ENCODE results near the gene NTM.

The NTM gene

DNA sequence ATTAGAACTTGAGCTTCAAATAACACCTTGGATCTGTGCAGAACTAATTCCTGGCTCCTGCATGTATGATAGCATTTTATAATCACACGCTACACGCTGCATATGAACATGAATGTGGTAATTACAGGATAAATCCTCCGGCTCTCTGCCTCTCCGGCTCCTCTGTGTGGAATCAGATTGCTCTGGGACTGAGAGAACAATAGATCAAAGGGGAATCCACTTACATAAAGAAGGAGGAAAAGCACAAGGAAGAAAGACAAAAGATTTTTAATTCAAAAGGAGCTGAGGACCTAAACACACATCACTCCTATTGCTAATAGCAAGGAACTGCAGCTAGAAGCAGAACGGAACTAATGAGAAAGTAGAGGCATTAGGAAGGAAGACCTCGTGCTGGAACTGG is 240.9 kb downstream of the NTM start:
- POLR2A ChIA-PET, result no interaction called here
- TF ChIP-seq, protein P1, sequence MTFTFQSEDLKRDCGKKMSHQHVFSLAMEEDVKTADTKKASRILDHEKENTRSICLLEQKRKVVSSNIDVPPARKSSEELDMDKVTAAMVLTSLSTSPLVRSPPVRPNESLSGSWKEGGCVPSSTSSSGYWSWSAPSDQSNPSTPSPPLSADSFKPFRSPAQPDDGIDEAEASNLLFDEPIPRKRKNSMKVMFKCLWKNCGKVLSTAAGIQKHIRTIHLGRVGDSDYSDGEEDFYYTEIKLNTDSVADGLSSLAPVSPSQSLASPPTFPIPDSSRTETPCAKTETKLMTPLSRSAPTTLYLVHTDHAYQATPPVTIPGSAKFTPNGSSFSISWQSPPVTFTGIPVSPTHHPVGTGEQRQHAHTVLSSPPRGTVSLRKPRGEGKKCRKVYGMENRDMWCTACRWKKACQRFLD (tag by site-specific recombination; IDR thresholded peaks at IDR 0.05), result no peak
- TF ChIP-seq ZNF501 (tag by site-specific recombination; IDR thresholded peaks at IDR 0.05) (no peak), ZNF596 (tag by site-specific recombination; IDR thresholded peaks at IDR 0.05) (no peak), ZBTB17 (tag by site-specific recombination; IDR thresholded peaks at IDR 0.05) (no peak), ZXDB (tag by site-specific recombination; IDR thresholded peaks at IDR 0.05) (no peak), ZNF133 (tag by site-specific recombination; IDR thresholded peaks at IDR 0.05) (no peak), ZNF112 (tag by site-specific recombination; IDR thresholded peaks at IDR 0.05) (no peak), ZNF785 (tag by site-specific recombination; IDR thresholded peaks at IDR 0.05) (no peak), ZNF148 (tag by site-specific recombination; IDR thresholded peaks at IDR 0.05; ENCODE audit: borderline replicate concordance) (no peak), ZNF423 (tag by site-specific recombination; IDR thresholded peaks at IDR 0.05) (no peak), ZSCAN5A (tag by site-specific recombination; IDR thresholded peaks at IDR 0.05) (no peak), MYNN (tag by site-specific recombination; IDR thresholded peaks at IDR 0.05; ENCODE audit: borderline replicate concordance) (no peak), ZNF138 (tag by site-specific recombination; IDR thresholded peaks at IDR 0.05; ENCODE audit: borderline replicate concordance) (no peak), ZNF157 (tag by site-specific recombination; IDR thresholded peaks at IDR 0.05) (no peak), SETDB1 (IDR thresholded peaks at IDR 0.05; ENCODE audit: insufficient read length, low read length) (no peak)
- TF ChIP-seq, protein P2, sequence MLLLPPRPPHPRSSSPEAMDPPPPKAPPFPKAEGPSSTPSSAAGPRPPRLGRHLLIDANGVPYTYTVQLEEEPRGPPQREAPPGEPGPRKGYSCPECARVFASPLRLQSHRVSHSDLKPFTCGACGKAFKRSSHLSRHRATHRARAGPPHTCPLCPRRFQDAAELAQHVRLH (tag by site-specific recombination; IDR thresholded peaks at IDR 0.05), result no peak
- TF ChIP-seq, protein P3, sequence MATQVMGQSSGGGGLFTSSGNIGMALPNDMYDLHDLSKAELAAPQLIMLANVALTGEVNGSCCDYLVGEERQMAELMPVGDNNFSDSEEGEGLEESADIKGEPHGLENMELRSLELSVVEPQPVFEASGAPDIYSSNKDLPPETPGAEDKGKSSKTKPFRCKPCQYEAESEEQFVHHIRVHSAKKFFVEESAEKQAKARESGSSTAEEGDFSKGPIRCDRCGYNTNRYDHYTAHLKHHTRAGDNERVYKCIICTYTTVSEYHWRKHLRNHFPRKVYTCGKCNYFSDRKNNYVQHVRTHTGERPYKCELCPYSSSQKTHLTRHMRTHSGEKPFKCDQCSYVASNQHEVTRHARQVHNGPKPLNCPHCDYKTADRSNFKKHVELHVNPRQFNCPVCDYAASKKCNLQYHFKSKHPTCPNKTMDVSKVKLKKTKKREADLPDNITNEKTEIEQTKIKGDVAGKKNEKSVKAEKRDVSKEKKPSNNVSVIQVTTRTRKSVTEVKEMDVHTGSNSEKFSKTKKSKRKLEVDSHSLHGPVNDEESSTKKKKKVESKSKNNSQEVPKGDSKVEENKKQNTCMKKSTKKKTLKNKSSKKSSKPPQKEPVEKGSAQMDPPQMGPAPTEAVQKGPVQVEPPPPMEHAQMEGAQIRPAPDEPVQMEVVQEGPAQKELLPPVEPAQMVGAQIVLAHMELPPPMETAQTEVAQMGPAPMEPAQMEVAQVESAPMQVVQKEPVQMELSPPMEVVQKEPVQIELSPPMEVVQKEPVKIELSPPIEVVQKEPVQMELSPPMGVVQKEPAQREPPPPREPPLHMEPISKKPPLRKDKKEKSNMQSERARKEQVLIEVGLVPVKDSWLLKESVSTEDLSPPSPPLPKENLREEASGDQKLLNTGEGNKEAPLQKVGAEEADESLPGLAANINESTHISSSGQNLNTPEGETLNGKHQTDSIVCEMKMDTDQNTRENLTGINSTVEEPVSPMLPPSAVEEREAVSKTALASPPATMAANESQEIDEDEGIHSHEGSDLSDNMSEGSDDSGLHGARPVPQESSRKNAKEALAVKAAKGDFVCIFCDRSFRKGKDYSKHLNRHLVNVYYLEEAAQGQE (tag by site-specific recombination; IDR thresholded peaks at IDR 0.05), result no peak
- CTCF ChIA-PET, result interaction anchor here (0.6 to 2.1 kb wide), 6 partner anchors 18 to 94 kb away, joined by 3 to 7 read pairs (median 4); no protein-coding TSS in a partner anchor

DNA sequence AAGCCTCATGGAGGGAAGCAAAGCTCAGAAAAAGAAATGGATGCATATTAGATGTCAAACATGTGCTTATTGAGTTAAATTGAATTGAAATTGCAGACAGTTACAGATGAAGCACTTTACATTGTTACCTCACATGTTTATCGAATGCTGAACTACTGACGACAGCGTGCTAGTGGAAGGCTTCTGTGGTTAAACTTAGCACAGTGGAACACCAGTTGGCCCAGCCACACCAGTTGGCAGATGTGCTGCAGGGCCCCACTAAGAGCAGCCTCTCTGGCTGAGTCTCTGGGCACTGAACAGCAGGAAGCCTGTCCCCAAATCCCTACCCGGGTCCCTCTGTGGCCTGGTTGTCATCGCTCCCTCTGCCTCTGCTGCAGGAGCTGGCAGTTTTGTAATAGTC is 242.1 kb downstream of the NTM start:
- Histone ChIP-seq H3K4me3 (ENCODE audit: low read depth, low read length) (no peak overlapping the region), H3K9me3 (ENCODE audit: control insufficient read depth, insufficient read depth, low read depth, low read length) (no peaks in the 10 kb centered on the region), H3K27ac (ENCODE audit: extremely low read depth, low read depth, low read length) (no peak overlapping the region), H3K4me1 (ENCODE audit: control insufficient read depth, insufficient read depth, low read length) (no peaks in the 10 kb centered on the region), H3K36me3 (ENCODE audit: control insufficient read depth in 2 of 2, insufficient read depth in 1 of 2, low read length in 2 of 2) (no peaks in the 10 kb centered on the region)
- CTCF ChIA-PET, result interaction anchor here (1.3 kb wide), 1 partner anchor 17 kb away, joined by 4 read pairs; no protein-coding TSS in a partner anchor
- POLR2A ChIA-PET, result no interaction called here
- TF ChIP-seq WT1 (tag by site-specific recombination; IDR thresholded peaks at IDR 0.05) (no peak), SP7 (tag by site-specific recombination; IDR thresholded peaks at IDR 0.05) (no peak), ZNF707 (tag by site-specific recombination; IDR thresholded peaks at IDR 0.05) (no peak), ZBTB20 (tag by site-specific recombination; IDR thresholded peaks at IDR 0.05) (no peak), ZNF600 (tag by site-specific recombination; IDR thresholded peaks at IDR 0.05) (no peak), ZNF549 (tag by site-specific recombination; IDR thresholded peaks at IDR 0.05) (no peak)
- TF ChIP-seq, protein P4, sequence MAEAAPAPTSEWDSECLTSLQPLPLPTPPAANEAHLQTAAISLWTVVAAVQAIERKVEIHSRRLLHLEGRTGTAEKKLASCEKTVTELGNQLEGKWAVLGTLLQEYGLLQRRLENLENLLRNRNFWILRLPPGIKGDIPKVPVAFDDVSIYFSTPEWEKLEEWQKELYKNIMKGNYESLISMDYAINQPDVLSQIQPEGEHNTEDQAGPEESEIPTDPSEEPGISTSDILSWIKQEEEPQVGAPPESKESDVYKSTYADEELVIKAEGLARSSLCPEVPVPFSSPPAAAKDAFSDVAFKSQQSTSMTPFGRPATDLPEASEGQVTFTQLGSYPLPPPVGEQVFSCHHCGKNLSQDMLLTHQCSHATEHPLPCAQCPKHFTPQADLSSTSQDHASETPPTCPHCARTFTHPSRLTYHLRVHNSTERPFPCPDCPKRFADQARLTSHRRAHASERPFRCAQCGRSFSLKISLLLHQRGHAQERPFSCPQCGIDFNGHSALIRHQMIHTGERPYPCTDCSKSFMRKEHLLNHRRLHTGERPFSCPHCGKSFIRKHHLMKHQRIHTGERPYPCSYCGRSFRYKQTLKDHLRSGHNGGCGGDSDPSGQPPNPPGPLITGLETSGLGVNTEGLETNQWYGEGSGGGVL (tag by site-specific recombination; IDR thresholded peaks at IDR 0.05), result no peak

More for the DNA sequence above, 240.9 kb downstream of the NTM start:
- Histone ChIP-seq H3K27ac (ENCODE audit: extremely low read depth, low read depth, low read length) (no peak overlapping the region), H3K9me3 (ENCODE audit: control insufficient read depth, insufficient read depth, low read depth, low read length) (no peaks in the 10 kb centered on the region), H3K4me1 (ENCODE audit: control insufficient read depth, insufficient read depth, low read length) (no peaks in the 10 kb centered on the region), H3K36me3 (ENCODE audit: control insufficient read depth in 2 of 2, insufficient read depth in 1 of 2, low read length in 2 of 2) (no peaks in the 10 kb centered on the region), H3K4me3 (ENCODE audit: low read depth, low read length) (no peak overlapping the region)

All from HEK293 (cell line).